Measurements from ENCODE around the gene ERC1.

GRCh38 chr12:1326258-1326657 is 335.2 kb downstream of the ERC1 start:
- TF ChIP-seq CTCF (IDR thresholded peaks at IDR 0.05; ENCODE audit: extremely low read depth in 1 of 2, insufficient read depth in 1 of 2, low read depth in 1 of 2, low read length in 2 of 2) (no peak), EZH2 (IDR thresholded peaks at IDR 0.05; ENCODE audit: borderline replicate concordance, low read depth, low read length, severe bottlenecking) (no peak), POLR2AphosphoS5 (IDR thresholded peaks at IDR 0.05; ENCODE audit: insufficient read depth, low read depth, low read length) (no peak), JUN (IDR thresholded peaks at IDR 0.05; ENCODE audit: borderline replicate concordance, insufficient read depth, insufficient read length, low read depth) (no peak), POLR2A (IDR thresholded peaks at IDR 0.05; ENCODE audit: low read depth, low read length) (no peak), MYC (IDR thresholded peaks at IDR 0.05; ENCODE audit: low read depth, low read length) (no peak), FOS (IDR thresholded peaks at IDR 0.05; ENCODE audit: borderline replicate concordance, insufficient read depth, low read length) (no peak)
- TF ChIP-seq, protein P1, sequence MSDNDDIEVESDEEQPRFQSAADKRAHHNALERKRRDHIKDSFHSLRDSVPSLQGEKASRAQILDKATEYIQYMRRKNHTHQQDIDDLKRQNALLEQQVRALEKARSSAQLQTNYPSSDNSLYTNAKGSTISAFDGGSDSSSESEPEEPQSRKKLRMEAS (IDR thresholded peaks at IDR 0.05; ENCODE audit: insufficient read depth, insufficient read length) = no peak
